ENCODE results near the gene MSMO1.

GRCh38 chr4:165324236-165324917 is 3.1 kb upstream of the MSMO1 start:
- no peak for TF ChIP-seq EZH2 (IDR thresholded peaks at IDR 0.05)
- TF ChIP-seq POLR2AphosphoS5 (IDR thresholded peaks at IDR 0.05; ENCODE audit: borderline replicate concordance, low read depth, low read length) = no peak
- TF ChIP-seq FOXP2 (optimal IDR thresholded peaks at IDR 0.05; ENCODE audit: control extremely low read depth, extremely low read length, insufficient read depth) = no peak
